ENCODE data around the gene TLK2.
"Not testable (repeated sequence)": the region's sequence is repeated elsewhere in the genome, so short reads cannot be mapped to it uniquely, and the experiment has no call there.

Gene TLK2

GRCh38 chr17:62478424-62478879 is at the start of gene TLK2:
TSS of gene TLK2 (plus strand) at chr17:62478825. CDS start at chr17:62481126, 2,301 bp downstream.
- DNase-seq, result peak; percentile 85

GRCh38 chr17:62435251-62435650 is 43.4 kb upstream of the TLK2 start:
- DNase-seq, result not testable (repeated sequence)

GRCh38 chr17:62441181-62441580 is 37.4 kb upstream of the TLK2 start:
- DNase-seq, result not testable (repeated sequence)

GRCh38 chr17:62444063-62444462 is 34.6 kb upstream of the TLK2 start:
- DNase-seq, result no peak

DNA sequence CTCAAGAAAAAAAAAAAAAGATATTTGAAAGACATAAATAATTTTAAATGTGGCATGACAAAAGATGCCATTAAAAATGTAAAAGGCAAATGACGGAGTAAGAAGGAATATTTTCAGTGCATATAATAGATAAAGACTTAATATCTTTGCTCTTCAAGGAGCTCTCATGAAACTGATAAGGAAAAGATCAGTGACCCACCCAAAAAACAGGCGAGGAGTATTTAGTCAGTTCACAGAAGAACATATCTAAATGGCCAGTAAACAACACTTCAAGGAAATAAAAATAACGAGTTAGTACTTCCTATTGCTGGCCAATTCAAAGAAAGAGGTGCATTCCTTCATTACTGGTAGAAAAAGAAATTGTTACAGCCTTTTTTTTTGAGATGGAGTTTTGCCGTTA is 32.8 kb upstream of the TLK2 start:
- not testable (repeated sequence) for DNase-seq

DNA sequence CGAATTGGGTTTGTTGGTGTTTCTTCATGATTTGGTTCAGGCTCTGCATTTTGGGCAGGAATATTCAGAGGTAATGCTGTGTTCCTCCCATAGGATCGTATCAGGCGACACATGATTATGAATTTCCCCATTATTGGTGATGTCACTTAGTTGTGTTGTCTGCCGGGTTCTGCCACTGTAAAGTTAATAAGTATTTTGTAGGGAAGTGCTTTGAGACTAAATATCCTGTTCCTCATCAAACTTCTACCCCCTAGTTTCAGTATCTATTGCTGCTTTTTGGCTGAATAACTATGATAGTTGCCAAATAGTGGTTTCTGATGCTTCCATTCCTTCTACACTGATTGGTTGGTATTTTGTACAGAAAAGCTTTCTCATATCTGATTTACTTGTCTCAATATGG is 26.4 kb upstream of the TLK2 start:
- not testable (repeated sequence) for DNase-seq

- not testable (repeated sequence) for DNase-seq
These were observed 25.6 kb upstream of the TLK2 start for GRCh38 chr17:62453041-62453440.

- peak; percentile 31 for DNase-seq
These were observed 25.0 kb upstream of the TLK2 start for GRCh38 chr17:62453656-62454055.

DNA sequence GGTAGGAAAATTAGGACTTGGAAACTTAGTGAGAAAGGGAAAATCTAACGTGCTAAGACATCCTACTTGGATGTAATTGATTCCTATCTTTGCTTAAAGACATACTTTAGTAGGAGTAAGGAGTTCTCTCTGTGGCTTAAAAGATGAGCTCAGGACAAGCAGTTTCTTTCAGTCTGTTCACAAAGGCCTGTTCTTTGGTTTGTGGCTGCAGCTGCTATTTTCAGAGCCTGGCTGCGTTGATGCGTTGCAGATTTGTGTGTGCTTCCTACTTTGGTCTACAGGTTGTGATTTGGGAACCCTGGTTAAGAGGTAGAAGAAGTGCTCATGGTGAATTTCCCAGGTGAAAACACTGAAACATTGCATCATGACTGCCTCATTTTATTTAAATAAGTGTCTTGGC is 24.5 kb upstream of the TLK2 start:
- not testable (repeated sequence) for DNase-seq

DNA sequence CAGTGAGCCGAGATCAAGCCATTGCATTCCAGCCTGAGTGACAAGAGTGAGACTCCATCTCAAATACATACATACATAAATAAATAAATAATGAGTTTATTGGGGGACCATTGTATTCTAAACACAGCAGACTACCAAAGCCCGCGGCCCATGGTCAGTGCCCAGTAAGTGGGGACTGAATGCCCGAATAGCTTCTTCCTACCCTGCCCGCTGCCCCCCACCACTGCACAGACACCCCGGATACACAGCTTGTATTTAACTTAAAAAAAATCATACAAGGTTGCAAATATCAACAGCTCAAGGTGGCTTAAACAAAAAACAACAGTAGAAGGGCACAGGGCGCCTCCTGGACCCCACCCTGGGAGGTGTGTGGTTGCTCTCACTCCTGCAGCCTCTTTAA is 22.6 kb upstream of the TLK2 start:
- no peak for DNase-seq

- not testable (repeated sequence) for DNase-seq
These were observed 20.1 kb upstream of the TLK2 start for GRCh38 chr17:62458483-62458882.

DNA sequence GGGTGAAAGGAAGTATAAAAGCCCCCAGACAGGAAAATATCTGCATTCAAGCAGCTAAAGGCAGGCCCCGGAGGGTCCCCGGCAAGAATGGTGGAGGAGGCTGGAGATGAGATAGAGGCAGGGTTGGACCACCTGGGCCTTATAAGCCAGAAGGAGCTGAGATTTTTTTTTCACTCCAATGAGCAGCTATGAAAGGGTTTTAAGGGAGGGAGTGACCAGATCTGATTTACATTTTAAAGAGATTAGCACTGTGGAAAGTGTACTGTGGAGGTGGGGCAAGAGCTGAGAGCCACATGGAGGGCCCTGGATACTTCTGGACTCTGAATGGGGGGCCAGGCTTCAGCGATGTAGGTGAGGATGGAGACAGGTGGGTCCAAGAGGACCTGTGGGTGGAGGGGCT is 14.2 kb upstream of the TLK2 start:
- not testable (repeated sequence) for DNase-seq

DNA sequence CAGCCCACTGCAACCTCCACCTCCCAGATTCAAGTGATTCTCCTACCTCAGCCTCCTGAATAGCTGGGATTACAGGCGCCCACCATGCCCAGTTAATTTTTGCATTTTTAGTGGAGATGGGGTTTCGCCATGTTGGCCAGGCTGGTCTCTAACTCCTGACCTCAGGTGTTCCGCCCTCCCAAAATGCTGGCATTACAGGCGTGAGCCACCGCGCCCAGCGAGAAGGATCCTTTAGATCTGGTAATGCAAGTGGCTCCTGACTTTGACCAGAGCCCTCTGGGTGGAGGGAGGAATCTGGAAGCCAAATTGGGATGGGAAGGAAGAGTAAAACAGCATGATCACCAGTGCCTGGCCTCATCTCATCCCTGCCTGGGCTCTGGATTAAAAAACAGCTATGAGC is 13.4 kb upstream of the TLK2 start:
- DNase-seq, result not testable (repeated sequence)

GRCh38 chr17:62470666-62471379 is 7.8 kb upstream of the TLK2 start:
- peak; percentile 65 for DNase-seq

DNA sequence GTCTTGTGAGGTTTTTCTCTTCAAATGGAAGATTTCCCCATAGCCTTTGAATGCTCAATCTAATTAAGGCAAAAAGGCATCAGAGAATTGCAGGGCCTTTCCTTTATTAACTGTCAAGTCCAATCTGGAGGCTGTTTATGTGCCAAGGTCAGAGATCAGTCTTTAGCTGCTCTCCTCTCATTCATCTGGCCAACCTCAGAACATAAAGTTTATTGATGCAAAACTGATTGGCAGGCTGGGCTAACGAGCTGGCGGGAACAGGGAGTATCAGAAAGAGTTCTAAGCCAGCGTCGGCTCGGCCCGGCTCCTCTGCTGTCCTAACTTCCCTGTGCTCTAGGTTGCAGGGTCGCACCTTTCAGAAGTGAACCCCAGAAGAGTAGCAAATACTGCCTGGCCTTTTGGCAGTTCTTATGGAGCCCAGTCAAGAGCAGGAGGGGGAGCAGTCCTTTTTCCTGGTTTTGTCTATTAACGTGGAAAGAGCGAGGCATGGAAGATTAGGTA is 7.2 kb upstream of the TLK2 start:
- not testable (repeated sequence) for DNase-seq

DNA sequence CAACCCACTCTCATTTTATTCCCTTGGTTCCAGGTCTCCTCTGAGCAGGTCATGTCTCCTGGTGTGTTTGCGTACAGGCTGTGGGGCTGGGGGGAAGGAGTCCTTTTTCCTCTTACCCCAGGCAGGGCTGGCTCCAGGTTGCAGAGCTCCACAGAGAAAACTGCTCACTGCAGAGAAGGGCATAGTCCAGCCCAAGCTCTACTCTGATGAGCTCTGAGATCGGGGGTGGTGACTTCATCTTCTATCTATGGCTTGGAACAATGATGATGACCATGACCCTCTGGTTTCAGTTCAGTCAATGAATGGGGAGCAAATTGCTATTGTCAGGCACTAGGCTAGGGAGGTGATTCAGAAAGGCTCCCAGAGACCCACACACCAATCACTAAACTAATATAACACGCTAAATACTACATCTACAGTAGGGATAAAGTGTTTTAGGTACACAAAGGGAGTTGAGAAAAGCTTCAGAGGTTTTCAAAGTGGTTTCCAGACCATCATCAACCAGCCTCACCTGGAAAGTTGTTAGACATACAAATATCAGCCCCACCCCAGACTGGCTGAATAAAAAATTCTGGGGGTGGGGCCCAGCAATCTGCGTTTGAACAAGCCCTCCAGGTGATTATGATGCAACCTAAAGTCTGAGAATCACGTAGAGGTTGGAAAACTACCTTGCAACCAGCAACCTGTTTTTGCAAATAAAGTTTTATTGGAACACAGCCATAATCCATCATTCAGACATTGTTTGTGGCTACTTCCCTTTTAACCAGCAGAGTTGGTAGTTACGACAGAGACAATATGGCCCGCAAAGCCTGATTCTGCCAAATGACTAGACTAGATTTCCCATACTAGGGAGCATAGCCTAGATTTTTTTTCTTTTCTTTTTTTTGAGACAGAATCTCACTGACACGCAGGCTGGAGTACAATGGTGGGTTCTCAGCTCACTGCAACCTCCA is 5.3 kb upstream of the TLK2 start:
- DNase-seq, result not testable (repeated sequence)

- DNase-seq, result not testable (repeated sequence)
These were observed 1.5 kb upstream of the TLK2 start for GRCh38 chr17:62477111-62477510.

DNA sequence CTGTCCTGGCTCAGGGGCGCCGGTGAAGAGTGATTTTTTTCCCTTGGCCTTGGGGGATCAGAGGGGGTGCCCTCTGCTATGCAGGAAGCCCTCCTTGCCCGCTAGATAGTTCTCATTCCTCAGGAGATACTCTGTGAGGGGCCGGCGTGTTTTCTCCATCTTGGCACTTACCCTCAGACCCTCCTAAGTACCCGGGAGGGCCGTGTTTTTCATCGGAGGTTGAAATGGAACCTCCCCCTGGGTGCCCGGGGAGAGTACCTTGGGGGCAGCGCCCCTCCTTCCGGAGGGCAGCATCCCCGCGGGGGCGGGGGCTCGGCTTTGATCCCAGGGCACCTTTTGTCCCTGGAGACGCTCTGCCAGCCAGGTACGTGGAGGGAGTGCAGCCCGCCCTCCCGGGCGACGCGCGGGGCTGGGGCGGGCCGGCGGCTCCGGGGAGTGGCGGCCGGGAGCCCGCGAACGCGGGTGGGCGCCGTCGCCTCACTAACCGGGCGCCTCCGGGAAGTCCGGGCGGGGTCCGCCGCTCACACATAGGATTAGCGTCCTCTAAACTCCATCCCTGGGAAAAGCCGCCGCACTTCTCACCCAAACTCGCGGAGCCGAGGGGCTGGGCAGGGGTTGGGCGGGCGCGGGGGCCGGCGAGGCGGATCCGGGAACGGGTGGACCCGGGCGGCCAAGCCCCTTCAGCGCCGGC is 762 bp upstream of the TLK2 start:
- peak; percentile 55 for DNase-seq

- DNase-seq, result peak; percentile 63
These were observed 434 bp downstream of the TLK2 start for GRCh38 chr17:62478880-62479638.

DNA sequence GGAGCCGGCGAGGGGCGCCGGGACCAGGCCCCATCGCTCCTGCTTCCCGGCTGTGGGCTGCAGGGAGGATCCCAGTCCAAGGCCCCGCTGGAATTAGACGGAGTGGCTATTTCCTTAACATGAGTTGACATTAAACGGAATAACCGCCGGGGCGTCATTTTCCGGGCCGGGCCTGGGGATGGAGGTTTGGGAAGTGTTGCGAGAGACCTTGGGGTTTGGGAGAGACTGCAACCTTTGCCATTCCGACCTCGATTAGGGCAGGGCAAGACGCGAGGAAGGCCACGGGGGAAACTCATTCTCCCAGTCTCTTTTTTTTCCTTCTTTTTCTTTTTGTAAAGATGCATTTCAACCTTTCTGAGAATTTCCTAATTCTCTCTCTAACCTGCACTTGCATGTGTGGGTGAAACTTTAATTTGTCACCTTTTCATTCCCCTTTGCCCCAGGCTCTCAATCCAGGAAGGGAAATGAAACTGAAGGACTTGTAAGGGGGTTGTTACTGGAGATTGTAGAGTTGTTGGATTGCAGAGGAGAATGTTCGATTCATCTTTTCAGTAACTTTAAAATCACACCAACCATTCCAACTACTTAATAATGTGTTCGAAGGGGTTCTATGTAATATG is 1.1 kb downstream of the TLK2 start:
- DNase-seq, result peak; percentile 19

GRCh38 chr17:62482553-62482952 is 3.9 kb downstream of the TLK2 start:
- not testable (repeated sequence) for DNase-seq

DNA sequence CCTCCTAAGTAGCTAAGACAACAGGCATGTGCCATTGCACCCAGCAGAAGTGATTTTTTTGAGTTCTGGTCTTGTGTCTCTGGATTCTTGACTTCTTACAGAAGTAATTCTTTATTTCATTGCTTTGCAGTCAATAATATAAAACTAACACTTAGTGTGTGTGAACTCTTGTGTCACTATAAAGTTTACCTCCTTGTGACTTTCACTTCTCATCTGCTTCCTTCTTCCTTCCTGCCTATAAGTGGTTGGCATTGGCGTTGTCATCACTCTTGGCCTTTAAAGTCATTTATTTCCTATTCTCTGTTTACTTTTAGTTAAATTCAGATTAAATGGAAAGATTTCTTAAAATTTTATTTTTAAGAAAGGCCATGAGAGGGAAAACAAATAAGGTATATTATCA is 12.4 kb downstream of the TLK2 start:
- not testable (repeated sequence) for DNase-seq
